HG03025 (cell line): ENCODE measurements around the gene NRG3.
"Not testable (repeated sequence)": the region's sequence is repeated elsewhere in the genome, so short reads cannot be mapped to it uniquely, and the experiment has no call there.

Experiments
- ATAC-seq: cut with Tn5 transposase; IDR thresholded peaks from one replicate; pipeline ENCODE4 v1.9.1; 2021; ENCODE audit warnings: mild to moderate bottlenecking, moderate library complexity; ENCODE audit not compliant: unreplicated experiment, low FRiP score

NRG3 gene

DNA sequence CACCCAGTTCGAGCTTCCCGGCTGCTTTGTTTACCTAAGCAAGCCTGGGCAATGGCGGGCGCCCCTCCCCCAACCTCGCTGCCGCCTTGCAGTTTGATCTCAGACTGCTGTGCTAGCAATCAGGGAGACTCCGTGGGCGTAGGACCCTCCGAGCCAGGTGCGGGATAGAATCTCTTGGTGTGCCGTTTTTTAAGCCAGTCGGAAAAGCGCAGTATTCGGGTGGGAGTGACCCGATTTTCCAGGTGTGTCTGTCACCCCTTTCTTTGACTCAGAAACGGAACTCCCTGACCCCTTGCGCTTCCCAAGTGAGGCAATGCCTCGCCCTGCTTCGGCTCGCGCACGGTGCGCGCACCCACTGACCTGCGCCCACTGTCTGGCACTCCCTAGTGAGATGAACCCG, 474.6 kb downstream of the NRG3 start:
- ATAC-seq, result not testable (repeated sequence)

DNA sequence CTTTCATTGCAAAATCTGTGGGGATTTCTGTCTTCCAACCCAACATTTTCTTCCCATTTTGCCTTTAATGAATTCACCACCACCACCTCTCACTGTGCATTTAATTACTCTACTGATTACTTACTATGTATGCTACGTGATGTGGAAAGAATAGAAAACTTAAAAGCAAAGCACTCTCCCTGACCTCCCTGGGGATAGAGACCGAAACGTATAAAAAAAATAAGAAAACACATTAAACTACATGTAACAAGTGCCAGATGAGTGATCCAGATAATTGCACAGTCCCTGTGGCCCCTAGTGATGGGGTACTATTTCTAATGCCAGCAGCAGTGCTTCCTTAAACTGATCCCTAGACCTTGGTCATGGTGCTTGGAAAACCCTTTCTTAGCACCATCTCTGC, 478.4 kb downstream of the NRG3 start:
- no peak for ATAC-seq

DNA sequence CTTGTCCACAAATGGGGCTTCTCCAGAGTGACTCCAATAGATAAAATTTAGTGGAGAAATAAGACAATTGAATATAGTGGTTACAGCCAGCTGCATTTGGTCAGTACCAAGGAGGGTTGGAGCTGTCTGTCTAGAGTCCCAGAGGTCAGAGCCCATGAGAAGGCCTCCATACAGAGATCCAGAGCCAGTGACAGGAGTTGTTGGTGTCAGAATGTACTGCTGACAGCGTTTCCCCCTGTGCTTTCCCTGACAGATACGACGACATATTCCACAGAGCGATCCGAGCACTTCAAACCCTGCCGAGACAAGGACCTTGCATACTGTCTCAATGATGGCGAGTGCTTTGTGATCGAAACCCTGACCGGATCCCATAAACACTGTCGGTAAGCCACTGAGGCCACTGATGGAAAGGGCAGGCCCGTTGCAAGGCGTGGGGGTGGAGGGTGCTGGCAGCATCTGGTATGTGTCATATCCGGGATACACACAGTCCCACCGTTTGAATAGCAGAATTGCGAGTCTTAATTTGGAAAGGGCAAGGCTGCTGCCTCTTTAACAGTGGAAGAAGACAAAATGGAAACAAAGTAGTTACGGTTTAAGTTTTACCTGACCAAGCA, 483.6 kb downstream of the NRG3 start:
- ATAC-seq, result no peak

DNA sequence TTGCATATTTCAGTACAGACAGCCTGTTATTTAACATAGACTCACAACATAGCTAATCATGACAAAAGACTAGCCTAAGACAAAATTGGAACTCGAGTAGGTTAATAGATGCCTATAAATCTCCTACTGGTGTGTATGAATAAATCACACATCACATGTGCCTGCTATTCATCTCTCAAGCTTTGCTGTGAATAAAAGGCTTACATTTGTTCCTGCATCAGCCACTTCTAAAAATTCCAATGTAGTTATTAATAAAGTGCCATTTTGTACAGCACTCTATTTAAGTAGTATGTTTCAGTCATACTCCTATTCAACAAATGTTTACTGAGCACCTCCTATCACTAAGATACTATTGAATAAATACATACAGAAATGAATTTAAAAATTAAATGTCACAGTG, 486.3 kb downstream of the NRG3 start:
- no peak for ATAC-seq

DNA sequence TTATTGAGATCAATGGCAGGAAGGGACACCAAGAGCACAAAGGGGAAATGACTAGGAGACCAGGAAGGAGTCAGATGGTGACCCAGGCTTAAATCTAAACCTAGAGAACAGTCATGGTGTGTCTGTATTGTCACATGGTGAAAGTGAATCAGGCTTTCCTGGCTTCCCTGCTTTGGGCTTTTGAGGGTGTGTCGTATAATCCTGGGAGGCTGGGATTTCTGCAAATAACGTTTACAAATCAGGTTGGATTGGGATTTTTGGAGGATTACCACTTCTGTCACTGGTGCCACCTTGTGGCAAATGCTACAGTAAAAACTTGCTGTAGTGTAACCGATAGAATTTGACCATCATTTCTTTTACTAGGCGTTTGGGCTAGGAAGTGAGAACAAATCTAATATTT, 502.6 kb downstream of the NRG3 start:
- no peak for ATAC-seq

DNA sequence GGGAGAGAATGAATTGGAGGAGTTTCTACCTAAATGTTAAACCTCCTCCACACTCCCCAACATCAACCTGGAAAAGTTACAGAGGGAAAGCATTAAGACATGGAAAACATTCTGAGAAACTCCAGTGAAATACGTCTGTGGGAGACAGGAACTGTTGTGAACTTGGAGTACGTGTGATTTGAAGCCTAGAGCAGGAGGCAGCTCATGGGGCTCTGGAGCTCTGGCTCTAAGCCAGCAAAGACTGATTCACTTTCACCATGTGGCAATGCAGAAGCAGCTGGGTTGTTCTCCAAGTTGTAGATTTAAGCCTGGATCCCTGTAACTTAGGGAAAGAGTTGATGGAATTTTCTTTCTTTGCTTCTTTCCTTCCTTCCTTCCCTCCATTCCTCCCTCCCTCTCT, 503.2 kb downstream of the NRG3 start:
- ATAC-seq, result no peak

DNA sequence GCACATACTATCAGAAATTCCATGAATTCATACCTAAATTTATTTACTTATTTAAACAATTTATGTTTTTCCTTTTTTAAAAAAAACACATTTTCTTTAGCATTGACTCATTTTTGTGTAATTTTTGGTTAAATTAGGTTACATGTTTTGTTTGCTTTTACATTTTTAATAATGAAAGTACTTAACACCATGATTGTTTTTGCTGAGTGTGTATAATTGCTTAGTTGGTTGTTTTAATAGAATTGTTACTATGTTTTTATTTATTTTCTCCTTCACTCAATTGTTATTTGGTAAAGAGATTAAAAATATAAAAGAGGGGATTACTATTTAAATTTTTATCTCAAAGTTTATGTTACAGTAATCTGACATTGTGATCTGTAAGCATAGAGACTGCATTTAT, 508.4 kb downstream of the NRG3 start:
- no peak for ATAC-seq

DNA sequence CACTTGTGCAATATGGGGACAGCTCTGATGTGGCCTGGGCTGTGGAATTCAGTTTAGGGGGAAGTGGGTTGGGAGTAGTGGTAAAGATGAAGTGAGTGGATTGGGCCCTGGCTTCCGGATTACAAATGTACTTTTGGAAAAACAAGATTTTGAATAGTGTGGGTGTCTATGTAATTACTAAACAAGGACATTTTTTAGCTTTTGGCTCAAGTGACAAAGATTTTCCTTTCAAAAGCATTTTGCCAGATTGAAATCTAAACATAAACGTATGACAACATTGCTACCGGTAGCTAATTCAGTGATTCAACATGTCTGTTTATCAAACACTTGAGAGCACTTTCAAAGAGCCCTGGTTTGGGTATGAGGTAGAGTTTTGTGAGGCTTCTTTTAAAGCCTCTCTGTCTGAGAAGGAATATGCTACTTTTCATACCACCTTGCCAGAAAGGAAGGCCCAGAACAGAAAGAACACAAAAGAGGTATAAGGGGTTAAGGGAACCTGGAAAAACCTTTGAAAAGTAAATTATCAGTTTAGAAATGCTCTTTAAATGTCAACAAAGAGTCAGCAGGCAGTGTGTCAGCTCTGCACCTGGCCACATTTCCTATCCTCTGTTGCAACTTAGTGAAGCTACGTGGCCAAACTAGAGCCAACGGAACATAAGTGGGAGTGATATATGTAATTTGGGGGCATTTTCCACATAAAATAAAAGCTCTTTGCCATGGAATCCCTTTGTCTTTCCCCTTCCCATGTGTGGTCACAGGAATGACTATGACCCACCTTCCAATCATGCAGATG, 516.1 kb downstream of the NRG3 start:
- no peak for ATAC-seq

DNA sequence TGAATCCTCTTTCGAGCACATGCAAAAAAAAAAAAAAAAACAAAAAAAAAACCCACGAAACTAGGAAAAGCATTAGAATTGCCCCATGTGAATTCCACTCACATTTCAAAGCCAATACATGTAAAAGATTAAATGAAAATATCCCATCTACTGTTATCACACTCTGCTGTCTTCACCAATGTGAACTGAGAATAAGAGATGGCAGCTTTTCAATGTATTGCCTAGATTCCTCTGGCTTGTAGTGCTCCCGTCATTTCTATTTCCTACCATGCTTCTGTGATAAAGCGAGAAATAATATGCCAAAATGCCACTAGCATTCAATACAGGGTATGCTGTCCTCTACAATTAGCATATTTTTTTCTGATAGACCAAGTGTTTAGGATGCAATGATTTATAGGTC, 517.0 kb downstream of the NRG3 start:
- ATAC-seq, result no peak

DNA sequence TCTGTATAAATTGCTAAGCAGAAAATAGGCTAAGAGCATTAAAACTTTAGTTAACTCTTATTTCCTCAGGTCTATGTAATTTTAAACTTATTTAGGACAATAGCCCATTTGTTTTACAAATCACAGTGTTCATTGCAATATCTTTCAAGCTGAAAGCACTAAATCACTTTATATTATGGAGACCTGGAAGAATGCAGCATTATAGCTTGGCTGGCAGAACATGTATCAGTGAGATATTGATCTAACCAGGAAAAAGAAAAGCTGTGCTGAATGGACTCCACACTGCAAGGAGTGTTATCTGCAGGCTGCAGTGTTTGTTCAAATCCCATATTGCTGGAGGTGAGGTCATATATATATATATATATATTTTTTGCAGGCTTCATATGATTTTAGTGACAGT, 517.5 kb downstream of the NRG3 start:
- ATAC-seq, result no peak

DNA sequence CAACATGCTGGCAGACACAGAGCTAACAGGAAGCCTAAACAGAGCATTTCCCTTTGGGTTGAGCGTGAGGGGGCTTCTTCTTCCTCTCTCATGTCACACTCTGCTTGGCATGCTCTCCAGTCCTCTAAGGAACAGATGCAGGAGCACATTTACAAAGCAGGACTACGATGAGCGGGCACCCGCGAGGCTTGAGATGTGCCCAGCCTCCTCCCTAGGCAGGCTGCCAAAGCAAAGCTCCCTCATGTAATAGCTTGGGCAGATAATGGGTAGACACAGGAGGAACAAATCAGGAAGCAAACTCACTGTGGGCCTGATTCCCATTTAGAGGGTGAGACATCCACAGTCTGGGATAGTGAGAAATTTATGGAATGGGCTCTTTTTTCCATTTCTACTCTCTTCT, 519.1 kb downstream of the NRG3 start:
- ATAC-seq, result no peak

DNA sequence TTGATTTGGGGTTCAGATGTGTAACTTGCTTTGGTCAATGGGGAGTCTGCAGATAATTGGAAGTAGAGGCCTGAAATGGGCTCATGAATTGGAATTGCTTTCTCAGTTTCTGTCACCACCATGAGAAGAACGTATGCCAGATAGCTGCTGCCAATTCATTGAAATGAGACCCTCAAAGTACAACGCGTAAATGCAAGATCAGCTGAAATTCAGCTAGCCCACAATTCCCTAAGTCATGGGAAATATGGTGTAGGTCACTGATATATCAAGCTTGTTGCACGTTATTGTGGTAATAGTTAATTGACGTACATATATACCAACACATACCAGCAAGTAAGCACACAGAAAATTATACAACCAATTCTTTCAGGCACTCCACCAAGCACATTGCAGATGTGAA, 520.0 kb downstream of the NRG3 start:
- ATAC-seq, result no peak

DNA sequence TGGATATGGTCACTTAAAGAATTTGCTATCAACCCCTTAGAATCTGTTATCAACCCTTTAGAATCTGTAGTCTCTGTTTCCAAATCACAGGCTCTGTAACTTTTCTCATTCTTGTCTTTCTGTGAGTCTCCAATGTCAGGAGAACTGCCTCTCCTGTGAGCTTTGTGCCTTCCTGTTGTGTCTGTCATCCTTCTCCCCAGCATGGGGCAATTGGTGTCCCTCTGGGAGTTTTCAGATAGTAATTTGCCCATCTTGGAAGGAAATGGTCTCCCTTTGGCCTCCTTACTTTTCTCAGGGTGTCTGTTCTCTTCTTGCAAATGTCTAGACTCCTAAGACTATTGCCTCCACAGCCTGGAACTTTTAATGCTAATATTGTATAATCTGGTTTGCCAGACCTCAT, 521.9 kb downstream of the NRG3 start:
- no peak for ATAC-seq

DNA sequence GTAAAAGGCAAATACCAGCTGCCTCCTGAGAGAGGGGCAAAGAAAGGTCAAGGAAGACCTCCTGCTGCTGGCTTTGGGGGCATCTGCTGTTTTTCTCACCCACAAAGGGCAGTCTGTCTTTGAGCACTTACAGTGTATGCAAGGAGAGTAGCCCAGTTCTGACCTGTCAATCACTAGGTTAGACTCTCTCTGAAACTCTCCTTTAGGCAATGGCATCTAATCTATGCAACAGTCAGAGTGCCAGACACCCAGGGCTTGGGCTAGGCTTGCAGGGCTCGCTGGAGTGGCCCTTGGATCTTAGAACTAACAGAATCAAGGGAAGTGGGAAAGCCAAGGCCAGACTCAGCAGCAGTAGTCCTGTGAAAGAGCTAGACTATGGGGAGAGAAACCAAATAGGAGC, 522.9 kb downstream of the NRG3 start:
- no peak for ATAC-seq

DNA sequence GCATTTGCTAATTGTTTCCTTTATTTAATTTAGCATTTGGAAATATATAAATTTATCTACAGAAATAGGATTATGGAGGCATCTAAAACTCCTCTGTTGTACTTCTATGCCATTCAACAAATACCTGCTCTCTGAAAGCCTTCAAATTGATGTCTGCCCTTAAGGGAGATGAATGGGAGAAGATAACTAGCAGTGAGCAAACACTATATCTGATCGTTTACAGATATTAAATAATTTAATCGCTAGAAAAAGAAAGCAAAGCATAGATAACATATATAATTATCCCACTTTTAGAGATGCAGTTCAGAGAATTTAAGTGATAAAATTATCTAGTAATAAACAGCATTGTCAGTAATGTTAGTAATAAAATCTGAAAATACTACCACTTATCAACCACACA, 524.9 kb downstream of the NRG3 start:
- ATAC-seq, result no peak

DNA sequence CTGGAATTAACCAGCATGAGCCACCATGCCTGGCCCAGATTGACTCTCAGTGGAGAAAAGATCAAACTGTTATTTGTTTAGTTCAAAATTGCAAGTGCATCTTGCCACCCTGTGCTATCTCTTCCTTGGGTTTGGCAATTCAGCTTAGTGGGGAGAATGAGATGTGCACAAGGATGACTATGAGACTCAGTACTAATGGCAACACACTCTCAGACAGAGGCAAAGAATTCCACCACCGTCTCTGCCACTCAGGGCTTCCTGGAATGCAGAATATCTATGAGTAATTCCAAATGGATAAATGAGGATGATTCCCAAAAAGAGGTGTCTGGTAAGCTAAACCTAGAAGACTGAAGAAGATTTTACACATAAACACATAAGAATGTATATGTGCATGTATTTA, 525.8 kb downstream of the NRG3 start:
- no peak for ATAC-seq

DNA sequence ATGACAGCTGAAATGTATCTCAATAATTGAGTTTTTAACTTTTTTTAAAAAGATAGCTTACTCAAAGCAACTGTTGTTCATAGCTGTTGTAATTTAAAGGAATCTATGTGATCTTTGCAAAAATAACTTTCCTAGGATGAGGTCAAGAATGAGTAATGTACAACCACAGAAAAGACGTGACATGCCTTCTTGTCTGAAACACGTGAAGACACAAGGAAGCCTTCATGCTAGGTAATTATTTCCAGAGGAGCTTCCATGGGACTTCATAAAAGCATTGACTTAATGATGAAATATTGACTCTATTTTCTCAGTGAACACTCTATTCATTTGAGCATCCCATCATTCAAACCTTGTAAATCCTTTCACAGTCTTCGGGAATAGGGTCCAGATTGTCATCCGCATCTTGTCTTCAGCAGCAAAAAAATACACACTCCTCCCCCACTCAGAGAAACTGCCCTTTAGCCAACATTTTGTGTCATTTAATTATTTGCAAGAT, 528.0 kb downstream of the NRG3 start:
- no peak for ATAC-seq

DNA sequence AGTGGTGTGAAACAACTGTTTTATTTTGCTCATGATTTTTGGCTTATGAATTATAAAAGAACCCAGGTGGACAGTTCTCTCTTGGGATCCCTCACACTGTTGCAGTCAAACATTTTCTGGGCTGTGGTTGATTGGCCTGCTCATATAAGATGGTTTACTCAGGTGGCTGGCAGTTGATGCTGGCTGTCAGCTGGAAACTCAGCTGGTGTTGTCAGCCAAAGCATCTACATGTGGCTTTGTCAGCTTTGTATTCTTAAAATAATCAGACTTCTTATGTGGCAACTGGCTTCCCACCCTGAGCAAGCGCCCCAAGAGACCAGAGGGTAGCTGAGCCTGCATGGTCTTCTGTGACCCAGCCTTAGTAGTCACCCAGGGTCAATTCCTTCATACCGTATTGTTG, 534.7 kb downstream of the NRG3 start:
- ATAC-seq, result no peak

DNA sequence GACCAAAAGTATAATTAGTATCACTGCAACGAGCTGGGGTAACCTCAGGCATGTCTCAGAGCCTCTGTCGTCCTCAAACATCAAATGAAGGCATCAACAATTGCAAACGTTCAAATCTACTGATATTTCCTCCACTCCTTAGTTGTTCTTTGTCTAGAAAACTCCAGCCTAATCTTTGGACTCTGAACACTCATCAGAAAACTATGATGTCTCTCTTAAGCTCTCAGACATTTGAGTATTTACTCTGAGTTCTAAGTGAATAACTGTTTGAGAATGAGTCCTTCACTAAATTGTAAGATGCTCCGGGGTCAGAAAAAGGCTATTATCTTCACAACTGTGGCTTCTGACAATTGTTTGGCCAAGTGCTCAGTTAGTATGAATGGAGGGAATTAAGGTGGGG, 536.4 kb downstream of the NRG3 start:
- no peak for ATAC-seq

DNA sequence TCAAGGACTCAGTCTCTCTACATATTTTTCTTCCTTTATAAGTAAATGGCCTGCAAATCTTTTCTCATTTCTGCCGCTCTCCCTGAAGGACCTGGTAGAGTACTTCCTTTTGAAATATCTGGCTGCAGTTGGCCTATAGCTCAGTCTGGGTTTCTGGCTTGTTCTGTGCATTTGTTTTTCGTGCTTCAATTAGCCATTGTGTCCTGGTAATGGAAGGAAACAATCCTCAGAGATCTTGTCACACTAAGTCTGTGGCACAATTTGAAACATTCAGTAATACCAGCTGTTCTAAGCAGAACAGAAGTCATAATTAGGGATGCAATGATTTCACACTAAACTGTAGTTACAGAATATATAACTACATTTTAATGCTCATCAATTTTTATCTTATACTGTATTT, 545.0 kb downstream of the NRG3 start:
- ATAC-seq, result no peak

DNA sequence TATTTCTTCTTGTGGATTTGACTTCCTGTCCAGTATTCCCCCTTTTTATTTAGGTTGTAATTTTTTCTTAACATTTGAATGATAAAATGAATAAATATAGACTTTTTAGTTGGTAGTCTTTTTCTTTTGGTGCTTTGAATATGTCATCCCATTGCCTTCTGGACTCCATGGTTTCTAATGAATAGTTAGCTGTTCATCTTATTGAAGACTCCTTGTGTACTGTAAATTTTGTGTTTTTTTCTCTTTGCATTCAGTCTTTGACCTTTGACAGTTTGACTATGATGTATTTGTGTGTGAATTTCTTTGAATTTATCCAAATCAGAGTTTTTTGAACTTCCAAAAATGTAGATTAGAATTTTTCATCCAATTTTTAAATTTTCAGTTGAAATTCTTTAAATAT, 554.3 kb downstream of the NRG3 start:
- no peak for ATAC-seq

DNA sequence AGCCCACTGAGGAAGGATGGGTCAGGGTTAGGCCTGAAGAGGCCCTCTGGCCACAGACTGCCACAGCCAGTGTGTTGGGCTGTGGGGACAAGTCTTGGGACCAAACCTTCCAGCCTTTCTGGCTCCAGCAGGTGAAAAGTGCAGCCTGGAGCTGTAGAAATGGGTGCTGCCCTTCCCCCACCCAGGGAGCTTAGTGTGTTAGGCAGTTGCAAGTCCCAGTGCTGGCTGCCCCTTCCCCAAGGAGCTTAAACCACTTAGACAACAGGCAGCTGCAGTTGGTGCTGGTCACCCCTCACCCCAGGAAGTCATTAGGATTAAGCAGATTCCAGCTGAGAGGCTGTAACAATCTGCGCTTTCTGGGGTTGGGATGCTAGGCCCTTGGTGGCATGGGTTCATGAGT, 563.3 kb downstream of the NRG3 start:
- ATAC-seq, result no peak
